Stimulated activated CD4-positive, alpha-beta T cell treated with anti-CD3 and anti-CD28 coated beads, TNF-alpha, amount 100 ng/mL, for 4 hours (primary cell): ENCODE data around the gene EEFSEC.

Experiments used
- DNase-seq, 3 experiments: peaks; one replicate each; pipeline ENCODE4 v3.0.0-alpha.2; 2020; ENCODE audit warnings: low read depth in 3 of 3

EEFSEC gene, protein sequence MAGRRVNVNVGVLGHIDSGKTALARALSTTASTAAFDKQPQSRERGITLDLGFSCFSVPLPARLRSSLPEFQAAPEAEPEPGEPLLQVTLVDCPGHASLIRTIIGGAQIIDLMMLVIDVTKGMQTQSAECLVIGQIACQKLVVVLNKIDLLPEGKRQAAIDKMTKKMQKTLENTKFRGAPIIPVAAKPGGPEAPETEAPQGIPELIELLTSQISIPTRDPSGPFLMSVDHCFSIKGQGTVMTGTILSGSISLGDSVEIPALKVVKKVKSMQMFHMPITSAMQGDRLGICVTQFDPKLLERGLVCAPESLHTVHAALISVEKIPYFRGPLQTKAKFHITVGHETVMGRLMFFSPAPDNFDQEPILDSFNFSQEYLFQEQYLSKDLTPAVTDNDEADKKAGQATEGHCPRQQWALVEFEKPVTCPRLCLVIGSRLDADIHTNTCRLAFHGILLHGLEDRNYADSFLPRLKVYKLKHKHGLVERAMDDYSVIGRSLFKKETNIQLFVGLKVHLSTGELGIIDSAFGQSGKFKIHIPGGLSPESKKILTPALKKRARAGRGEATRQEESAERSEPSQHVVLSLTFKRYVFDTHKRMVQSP

DNA sequence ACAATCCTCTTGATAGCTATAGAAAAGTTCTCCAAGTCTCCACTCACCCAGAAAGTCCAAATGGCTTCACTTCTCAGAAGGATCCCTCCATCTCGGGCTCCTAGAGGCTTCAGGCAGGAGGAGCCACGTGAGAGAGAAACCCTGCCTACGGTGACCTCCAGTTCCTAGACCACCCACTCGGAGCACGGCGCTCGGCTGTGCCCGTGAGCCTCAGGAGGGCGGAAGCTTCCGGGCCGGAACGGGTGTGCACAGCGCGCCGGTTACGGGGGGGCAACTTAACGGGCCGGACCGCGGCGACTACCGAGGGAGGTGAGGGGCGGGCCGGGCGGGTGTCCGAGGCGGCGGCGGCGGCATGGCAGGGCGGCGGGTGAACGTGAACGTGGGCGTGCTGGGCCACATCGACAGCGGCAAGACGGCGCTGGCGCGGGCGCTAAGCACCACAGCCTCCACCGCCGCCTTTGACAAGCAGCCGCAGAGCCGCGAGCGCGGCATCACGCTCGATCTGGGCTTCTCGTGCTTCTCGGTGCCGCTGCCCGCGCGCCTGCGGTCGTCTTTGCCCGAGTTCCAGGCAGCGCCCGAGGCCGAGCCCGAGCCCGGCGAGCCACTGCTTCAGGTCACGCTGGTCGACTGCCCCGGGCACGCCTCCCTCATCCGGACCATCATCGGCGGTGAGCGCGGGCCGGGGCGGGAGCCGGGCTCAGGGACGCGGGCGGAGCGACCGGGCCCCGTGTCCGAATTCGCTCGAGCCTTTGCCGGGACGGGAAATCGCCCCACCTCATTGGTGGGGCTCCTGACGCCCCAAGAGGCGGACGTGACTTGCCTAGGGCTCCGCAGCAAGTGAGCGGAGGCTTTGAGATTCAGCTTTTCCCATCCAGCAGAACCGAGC, at the start of gene EEFSEC:
TSS of gene EEFSEC (plus strand) at position 326 of the 886 bp plus-strand sequence. CDS start at position 353, 27 bp downstream.
- DNase-seq: peak; percentile 77 to 85 (median 78)

DNA sequence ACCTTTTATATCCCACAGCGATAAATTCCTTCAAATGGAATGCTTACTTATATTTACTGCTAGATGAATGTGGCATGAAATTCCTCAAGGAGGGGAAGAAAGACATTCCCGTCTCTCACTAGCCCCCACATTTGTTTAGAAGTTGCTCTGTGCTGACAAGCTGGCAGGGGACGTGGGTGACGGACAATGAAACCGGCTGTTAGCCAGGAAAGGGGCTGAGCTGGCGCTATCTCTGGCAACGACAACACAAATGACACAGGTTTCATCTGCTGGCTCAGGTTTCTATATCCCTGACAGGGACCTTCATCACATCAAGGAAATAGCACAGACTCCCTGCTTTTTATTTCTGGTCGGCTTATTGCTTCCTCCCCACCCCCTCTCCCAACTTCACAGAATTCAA, 45.4 kb upstream of the EEFSEC start:
- DNase-seq: no peak

DNA sequence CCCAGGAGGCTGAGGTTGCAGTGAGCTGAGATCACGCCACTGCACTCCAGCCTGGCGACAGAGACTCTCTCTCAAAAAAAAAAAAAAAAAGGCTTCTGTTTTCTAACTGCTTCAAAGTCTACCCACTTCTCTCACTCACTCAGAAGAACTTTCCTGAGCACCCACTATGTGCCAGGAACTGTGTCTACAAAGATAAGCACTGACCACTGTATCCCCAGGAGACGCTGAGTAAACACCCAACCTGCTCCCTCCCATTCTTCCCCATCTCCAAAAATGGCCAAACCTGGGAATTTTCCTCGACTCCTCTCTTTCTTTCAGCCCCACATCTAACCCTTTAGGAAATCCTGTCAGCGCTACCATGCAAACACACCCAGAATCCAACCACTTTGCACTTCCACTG, 42.1 kb upstream of the EEFSEC start:
- DNase-seq: no peak

DNA sequence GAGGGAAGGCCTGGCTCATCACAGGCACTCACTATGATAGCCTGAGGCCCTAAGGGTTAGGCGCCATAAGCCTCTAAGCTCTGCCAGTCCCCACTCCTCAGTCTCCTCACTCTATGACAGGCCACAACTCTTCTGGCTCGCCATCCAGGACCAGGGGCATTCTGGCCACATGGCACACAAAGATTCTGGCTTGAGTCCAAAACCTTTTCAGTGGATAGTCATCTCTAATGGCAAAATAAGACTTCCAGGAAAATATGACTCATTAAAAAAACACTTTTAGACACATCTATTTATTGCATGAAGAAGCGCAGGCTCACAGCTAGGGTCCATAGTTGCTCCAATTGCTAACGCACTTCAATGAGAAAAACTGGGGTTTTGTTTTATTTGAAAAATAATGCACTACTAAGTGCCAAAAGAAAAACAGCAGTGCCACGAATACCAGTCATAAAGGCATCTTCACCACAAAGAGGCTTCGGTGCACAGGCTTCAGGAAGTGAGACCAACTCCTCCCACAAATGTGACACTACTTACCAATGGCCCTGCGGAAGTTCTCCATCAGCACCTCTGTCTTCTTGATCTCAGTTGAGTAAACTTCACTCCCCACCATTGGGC, 40.8 kb upstream of the EEFSEC start:
- no peak for DNase-seq

DNA sequence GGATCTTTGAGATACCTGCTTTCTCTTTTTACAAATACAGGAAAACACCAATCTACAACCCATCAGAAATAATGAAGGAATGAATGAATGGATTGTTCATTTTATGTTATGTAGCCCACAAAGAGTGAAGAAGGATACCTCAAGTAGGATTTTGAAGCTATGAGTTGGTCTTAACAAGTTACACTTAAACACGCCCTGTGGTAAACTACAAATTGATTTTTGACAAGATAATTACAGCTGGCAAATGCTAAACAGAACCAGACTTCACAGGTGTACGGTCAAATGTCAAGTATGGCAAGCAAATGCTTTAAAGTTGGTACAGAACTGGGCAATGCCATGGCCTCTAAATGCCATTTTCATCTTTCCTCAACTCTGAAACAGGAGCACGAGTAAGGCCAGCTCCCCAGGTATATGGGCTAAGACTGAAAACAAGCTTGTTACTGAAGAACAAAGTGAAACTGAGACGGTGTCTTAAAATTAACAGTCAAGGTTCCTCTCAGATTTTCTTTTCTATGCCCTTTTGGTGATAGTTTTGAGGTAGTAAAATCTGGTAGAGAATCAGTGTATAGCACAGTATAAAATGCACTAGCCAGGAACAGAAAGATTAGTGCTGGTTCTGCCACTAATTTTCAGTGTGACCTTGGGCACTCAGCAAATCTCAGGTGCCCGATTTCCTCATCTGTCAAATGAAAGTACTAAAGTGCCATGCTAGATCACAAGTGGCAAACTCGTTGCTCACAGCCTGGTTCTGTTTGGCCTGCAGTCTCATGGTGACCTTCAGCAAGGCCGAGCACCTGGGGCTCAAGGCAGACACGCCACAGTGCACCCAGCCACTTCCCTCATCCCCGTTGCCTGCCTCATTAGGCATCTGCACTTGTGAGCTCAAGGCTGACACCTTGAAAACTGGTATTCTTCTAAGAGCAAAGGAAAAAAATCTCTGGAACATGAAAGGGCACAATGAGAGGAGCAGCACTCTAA, 39.2 kb upstream of the EEFSEC start:
- no peak for DNase-seq

DNA sequence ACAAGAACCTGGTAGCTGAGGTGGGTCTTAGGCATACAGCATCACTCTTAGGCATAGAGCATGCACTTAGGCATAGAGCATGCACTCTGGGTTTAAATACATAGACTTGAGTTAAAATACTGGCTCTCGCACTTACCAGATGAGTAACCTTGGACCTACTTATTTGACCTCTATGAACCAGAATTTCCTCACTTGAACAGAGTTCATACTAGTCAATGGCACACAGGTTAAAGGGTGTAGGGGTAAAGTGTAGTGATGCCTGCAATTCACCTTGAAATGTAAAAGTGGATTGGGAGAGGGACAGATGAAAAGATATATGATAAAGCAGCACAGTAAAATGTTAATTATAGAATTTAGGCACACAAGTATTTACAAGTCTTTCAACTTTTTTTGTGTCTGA, 31.3 kb upstream of the EEFSEC start:
- DNase-seq: no peak

DNA sequence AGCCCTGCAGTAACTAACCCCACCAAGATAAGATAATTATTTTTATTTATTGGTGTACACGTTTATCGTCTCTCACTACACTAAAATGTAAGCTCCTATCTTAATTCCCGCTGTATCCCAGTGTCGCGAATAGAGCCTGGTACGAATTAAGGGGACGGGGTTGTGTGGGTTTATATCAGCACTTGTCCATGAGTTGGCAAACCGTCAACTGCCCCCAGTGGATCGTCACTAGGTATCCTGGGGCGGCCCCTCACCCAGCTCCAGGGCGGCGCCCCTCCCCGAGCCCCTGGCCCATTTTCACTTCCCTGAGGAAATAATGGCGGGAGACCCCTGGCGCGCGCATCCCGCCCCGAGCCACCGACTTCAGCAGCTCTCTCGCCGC, 30.1 kb upstream of the EEFSEC start:
- DNase-seq: no peak

DNA sequence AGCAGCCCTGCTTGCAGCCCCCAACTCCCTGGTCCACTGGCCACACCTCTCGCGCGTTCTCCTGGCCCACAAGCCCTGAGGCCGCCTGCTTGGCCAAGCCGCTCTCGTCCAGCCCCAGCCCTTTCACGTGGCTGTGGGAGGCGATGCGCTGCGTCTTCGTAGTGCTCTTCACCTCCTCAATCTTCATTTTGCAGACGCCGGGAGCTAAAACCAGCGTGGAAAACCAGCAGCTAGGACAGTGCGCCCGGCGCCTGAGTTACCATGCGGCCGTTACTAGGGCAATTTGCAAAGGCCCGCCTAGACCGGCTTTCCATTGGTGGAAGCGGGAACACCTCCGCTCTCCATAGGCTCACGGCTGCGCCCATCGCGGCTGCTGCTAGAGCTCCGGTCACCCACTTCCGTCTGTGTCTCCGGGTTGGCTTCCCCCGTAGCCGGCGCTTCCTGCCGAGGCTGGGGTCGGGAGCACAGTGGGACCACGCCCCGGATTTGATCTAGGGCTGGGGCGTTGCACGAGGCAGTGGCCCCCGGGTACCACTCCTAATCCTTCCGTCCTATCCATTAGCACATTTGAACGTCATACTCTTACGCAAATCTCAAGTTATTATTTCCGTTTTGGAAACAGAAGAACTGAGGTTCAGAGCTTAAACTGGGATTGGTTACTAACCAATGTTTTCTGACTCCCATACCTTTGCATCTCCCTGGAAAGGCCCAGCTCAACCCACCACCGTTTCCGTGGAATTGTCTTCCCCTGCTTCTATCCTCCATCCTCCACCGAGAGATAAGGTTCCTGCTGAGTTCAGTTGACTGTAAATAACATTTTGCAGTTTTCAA, 29.5 kb upstream of the EEFSEC start, which contains the start of gene RUVBL1:
TSS of gene RUVBL1 (minus strand) at position 275 of the 831 bp plus-strand sequence. CDS start at position 187, 88 bp downstream.
- DNase-seq: peak; percentile 83 to 92 (median 91)

DNA sequence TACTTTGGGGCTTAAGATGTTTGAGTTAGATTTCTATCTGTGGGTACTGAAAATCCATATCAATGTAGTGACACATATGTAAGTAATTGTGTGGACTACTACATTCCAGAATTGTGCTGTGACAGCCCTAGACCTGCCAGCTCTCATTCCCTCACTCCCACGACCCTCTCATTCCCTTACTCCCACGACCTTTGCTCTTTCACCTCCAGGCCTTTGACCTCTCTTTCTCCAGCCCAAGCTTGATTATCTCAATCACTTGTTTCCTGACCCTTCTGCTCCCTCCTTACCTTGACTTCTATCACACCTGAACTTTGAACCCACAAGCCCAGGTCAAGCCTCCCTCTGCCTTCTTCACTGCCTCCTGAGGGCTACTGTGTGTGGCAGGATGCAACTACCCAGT, 26.0 kb upstream of the EEFSEC start:
- no peak for DNase-seq

DNA sequence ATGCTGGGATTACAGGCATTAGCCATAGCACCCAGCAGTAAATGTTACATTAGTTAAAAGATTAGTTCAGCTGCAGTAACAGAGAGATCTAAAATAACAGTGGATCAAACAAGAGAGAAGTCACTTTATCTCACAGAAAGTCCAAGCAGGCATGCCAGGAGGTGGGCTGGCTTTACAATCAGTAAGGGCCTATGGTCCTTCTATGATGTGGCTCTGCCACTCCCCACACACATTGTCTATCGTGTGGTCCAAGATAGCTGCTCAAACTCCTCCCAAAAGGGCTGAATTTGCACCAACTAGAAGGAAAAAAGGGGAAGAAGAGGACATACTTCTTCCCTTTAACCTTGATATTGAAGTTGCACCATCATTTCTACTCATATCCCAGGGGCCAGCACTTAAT, 25.0 kb upstream of the EEFSEC start:
- DNase-seq: no peak

DNA sequence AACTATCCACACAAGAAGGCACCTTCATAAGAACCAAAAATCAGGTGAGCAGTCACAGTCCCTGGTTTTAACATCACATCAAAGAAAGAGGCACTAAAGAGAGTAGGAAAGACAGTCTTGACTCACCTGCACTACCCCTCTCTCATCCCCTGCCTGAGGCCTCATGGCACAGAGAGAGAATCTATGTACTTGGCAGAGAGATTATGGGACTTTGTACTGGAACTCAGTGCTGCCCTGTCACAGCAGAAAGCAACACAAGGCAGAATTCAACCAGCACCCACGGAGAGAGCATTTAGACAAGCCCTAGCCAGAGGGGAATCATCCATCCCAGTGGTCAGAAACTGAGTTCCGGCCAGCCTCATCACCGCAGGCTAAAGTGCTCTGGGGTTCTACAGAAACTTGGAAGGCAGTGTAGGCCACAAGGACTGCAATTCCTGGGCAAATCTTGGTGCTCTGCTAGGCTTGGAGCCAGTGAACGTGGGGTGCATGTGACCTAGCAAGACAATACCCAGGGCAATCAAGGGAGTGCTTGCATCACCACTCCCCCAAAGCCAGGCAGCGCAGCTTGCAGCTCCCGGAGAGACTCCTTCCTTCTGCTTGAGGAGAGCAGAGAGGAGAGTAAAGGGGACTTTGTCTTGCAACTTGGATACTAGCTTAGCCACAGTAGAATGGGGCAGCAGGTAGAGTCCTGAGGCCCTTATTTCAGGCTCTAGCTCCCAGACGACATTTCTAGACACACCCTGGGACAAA, 21.2 kb upstream of the EEFSEC start:
- DNase-seq: no peak

DNA sequence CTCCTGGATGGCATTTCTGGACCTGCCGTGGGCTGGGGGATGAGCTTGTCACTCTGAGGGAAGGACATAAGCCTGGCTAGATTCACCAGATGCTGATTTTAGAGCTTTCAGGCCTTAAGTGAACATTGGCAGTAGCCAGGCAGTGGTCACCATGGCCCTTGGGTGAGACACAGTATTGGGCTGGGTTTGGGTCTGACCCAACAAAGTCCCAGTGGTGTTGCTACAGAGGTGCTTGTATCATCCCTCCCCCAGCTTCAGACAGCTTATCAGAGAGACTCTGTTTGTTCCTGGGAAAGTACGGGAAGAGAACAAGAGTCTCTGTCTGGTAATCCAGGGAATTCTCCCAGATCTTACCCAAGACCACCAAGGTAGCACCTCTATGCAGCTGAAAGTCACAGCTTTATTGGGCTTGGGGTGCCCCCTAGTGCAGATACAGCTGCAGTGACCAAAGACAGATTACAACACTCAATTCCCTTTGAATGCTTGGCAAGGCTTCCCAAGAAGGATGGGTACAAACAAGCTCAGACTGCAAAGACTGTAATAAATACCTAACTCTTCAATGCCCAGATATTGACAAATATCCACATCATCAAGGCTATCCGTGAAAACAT, 19.9 kb upstream of the EEFSEC start:
- peak in 1 of 3 experiments; percentile 16 for DNase-seq

DNA sequence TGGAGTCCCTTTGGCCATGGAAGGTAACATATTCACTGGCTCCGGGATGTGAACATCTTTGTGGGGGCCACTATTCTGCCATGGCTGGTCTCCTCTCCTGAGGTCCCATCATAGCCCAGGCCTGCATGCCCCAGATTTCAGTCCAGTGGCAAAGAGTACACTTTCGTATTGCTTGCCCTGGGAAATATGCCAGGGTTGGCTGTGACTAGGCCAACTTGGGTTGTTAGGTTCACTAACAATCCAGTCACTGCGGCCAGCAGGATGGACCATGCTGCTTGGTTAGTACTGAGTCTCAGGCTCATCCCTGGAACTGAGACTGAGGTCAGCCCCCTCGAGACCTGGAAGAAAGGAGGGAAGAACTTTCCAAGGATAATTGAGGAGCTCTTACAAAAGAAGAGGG, 9.8 kb upstream of the EEFSEC start:
- no peak for DNase-seq

DNA sequence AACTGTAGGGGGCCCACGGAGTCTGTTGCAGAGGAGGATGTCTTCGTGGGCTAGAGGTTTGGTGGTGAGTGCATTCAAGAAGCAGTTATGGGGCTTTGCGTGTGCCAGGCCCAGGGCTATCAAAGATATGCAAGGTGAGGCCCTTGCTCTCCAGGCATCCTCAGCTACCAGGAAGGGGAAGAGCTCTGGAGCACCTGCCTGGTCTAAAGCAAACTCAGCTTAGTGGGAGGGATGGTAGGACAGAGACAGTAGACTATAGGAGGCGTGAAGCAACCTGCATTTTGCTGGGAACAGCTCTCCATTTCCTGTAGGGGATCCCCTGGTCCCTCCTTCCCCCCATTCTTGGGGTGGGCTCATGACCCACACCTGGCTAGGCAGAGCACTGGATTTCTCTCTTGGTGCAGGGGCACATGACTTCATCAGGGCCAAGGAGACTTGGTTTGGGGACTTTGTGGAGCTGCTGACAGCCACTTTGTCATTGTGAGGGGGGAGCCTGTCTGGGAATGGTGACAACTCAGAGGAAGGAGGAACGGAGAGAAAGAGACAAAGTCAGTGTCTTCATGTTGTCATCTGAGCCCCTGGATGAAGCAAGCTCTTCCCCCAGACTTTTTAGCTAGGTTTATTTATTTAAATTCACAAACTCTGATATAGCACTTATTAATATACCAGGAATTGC, 8.6 kb upstream of the EEFSEC start:
- DNase-seq: no peak

DNA sequence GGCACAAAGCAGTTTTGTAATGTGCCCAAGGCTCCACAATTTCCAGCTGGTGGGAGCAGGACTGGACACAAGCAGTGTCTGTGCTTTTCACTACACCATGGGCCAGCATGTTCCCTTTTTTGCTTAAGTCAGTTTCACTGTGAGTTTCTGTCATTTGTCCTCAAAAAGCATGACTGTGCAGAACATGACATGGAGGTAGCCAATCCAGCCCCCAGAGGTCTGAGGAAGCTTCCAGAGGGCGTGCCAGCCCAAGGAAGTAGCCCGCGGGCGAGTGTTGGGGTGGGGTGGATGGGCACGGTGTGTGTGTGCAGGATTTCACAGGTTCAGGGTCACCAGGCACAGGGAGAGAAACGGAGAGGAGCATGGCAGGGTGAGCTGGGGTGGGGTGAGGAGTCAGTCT, 8.0 kb upstream of the EEFSEC start:
- DNase-seq: no peak

DNA sequence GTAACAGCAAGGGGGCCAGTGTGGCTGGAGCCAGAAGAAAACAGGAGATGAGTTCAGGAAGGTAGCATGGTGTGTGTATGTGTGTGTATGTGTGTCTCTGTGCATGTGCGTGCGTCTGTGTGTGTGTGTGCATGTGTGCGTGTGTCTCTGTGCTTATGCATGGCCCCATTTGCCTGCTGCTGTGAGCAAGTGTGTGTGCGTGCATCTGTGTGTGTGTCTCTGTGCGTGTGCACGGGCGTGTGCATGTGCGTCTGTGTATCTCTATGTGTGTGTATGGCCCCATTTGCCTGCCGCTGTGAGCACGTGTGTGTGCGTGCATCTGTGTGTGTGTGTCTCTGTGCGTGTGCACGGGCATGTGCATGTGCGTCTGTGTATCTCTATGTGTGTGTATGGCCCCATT, 7.1 kb upstream of the EEFSEC start:
- DNase-seq: no peak

DNA sequence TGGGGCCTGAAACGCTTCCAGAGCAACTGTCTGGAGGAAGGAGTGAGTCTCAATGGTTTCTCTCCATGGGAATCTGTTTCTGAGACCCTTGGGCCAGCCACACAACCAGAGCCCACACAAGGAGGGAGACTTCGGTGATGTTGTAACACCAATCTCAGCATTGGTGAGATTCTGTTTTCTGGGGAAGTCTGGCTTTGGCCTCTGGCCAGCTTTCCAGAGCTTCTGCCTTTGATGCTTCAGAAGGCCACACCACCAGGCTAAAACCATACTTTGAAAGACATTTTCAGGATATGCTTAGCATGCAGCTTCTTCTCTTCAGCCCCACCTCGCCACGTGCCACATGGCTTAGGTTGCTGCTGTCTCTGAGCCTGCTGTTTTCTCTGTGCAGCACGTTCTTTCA, 3.6 kb upstream of the EEFSEC start:
- DNase-seq: no peak

DNA sequence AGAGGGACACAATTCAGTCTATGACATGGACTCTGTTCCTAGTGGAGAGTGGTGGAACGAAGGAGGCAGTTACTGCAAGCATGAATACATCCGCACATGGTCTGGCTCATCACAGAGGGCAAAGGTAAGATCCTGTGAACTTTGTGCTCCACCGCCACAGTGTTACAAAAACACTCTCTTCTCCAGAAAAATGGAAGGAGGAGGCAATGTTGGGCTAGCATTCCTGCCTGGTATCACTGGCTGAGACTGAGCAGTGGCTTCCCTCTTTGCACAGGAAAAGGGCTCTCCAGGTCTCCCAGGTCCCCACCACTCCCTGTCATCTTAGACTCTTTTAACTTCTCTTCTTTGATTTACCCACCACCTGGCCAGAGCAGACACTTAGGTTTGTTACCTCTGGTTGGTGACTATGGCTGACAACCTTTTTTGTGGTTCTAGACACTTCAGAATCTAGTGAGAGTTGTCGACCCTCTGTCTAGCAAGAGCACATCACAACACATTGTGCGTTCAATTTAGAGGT, 1.5 kb upstream of the EEFSEC start:
- no peak for DNase-seq
